H1 (cell line): Measurements from ENCODE around the gene COMMD7. TPM values are rescaled to one million over a fixed set of nuclear protein-coding genes. Genes with fewer than 3 reads are reported as not detected.

Experiments
- CTCF ChIA-PET: fragments of 300-600 bp; sonication (Branson Sonifier 250); formaldehyde crosslinking; loops from one replicate; lab custom pipeline; 2021; ENCODE audit not compliant: partially characterized antibody; lab: Charles Lee
- POLR2A ChIA-PET: fragments of 300-600 bp; sonication (Branson Sonifier 250); formaldehyde crosslinking; loops from one replicate; lab custom pipeline; 2021; ENCODE audit warnings: inconsistent platforms; ENCODE audit not compliant: partially characterized antibody; lab: Charles Lee
- DNase-seq, 2 experiments: peaks; one replicate each; pipeline versions ENCODE4 v3.0.0 to v3.0.0-alpha.2; 2010 to 2022; ENCODE audit warnings: low spot score in 2 of 2, low read depth in 1 of 2, mixed read lengths in 1 of 2
- FAIRE-seq: peaks from 2 replicates; lab custom pipeline; 2011; peaks lifted over from hg19 to GRCh38; lab: Jason Lieb, UNC
- H2AFZ ChIP-seq: 2 replicates; pipeline ENCODE4 v1.8.1; 2012; ENCODE audit warnings: low read length, inconsistent platforms
- H2AK5ac ChIP-seq: 2 replicates; pipeline ENCODE4 v1.6.1; 2013; ENCODE audit warnings: low read depth, low read length
- H2BK120ac ChIP-seq: replicated peaks from 2 replicates; pipeline ENCODE3; 2013; ENCODE audit warnings: low read depth, low read length, inconsistent platforms
- H2BK12ac ChIP-seq: 2 replicates; pipeline ENCODE4 v1.6.1; 2013; ENCODE audit warnings: low read depth, low read length
- H2BK15ac ChIP-seq: 2 replicates; pipeline ENCODE4 v1.6.1; 2013; ENCODE audit warnings: low read length
- H2BK20ac ChIP-seq: 2 replicates; pipeline ENCODE4 v1.6.1; 2013; ENCODE audit warnings: low read length
- H2BK5ac ChIP-seq: 2 replicates; pipeline ENCODE4 v1.6.1; 2013; ENCODE audit warnings: low read depth, low read length
- H3K14ac ChIP-seq: 2 replicates; pipeline ENCODE4 v1.6.1; 2013; ENCODE audit warnings: inconsistent platforms; ENCODE audit not compliant: insufficient read length
- H3K18ac ChIP-seq: 2 replicates; pipeline ENCODE4 v1.6.1; 2013; ENCODE audit warnings: low read length; ENCODE audit errors: extremely low read depth
- H3K23ac ChIP-seq: 2 replicates; pipeline ENCODE4 v1.6.1; 2013; ENCODE audit warnings: inconsistent platforms; ENCODE audit not compliant: insufficient read length
- H3K23me2 ChIP-seq: 2 replicates; pipeline ENCODE4 v1.6.1; 2013; ENCODE audit warnings: low read depth, low read length
- H3K27ac ChIP-seq: 2 replicates; pipeline ENCODE4 v1.6.1; 2011; ENCODE audit warnings: low read depth, low read length, inconsistent platforms
- H3K27me3 ChIP-seq, 4 experiments: replicated peaks in 1 of 4; 1 replicate in 1 of 4; 2 replicates in 3 of 4; pipeline versions ENCODE4 v1.6.1 to v1.8.1; 2011 to 2013; ENCODE audit warnings: low read length in 3 of 4, mild to moderate bottlenecking in 3 of 4, inconsistent platforms in 2 of 4, mixed read lengths in 2 of 4, moderate library complexity in 1 of 4; ENCODE audit not compliant: control insufficient read depth in 3 of 4, insufficient read depth in 3 of 4; ENCODE audit errors: extremely low read depth in 1 of 4
- H3K36me3 ChIP-seq, 4 experiments: 2 replicates each; pipeline versions ENCODE4 v1.6.1 to v1.8.1; 2011 to 2013; ENCODE audit warnings: mild to moderate bottlenecking in 4 of 4, low read length in 3 of 4, moderate library complexity in 2 of 4, control low read depth in 1 of 4, inconsistent platforms in 1 of 4; ENCODE audit not compliant: insufficient read depth in 4 of 4, control insufficient read depth in 2 of 4
- H3K4ac ChIP-seq: replicated peaks from 2 replicates; pipeline ENCODE3; 2013; ENCODE audit warnings: low read length, low read depth, mixed read lengths, inconsistent platforms; ENCODE audit not compliant: insufficient read length
- H3K4me1 ChIP-seq, 4 experiments: replicated peaks in 1 of 4; 1 replicate in 1 of 4; 2 replicates in 3 of 4; pipeline versions ENCODE4 v1.6.1 to v1.8.1; 2011 to 2013; ENCODE audit warnings: low read length in 3 of 4, inconsistent platforms in 2 of 4, mixed read lengths in 1 of 4; ENCODE audit not compliant: insufficient read depth in 4 of 4, control insufficient read depth in 3 of 4
- H3K4me2 ChIP-seq, 2 experiments: 2 replicates each; pipeline versions ENCODE4 v1.6.1 to v1.8.1; 2011 to 2013; ENCODE audit warnings: low read depth in 2 of 2, low read length in 2 of 2, control low read depth in 1 of 2, inconsistent platforms in 1 of 2, mild to moderate bottlenecking in 1 of 2; ENCODE audit not compliant: insufficient read depth in 1 of 2
- H3K4me3 ChIP-seq, 4 experiments: fragments of 200-600, 300-600 bp in 1 of 4; sonication (generic), shearing (Covaris generic), sonication (Bioruptor Twin) in 1 of 4; 2 replicates each; pipeline versions ENCODE4 v1.5.1 to v1.8.1; 2011 to 2016; ENCODE audit warnings: low read length in 4 of 4, low read depth in 3 of 4, control low read depth in 2 of 4, inconsistent platforms in 2 of 4, mild to moderate bottlenecking in 2 of 4, mixed read lengths in 1 of 4, moderate library complexity in 1 of 4; ENCODE audit not compliant: insufficient read depth in 2 of 4; ENCODE audit errors: extremely low read depth in 1 of 4
- H3K56ac ChIP-seq: replicated peaks from 2 replicates; pipeline ENCODE3; 2013; ENCODE audit warnings: low read depth, mild to moderate bottlenecking, mixed read lengths, low read length, inconsistent platforms; ENCODE audit not compliant: insufficient read length
- H3K79me1 ChIP-seq: 2 replicates; pipeline ENCODE4 v1.6.1; 2013; ENCODE audit warnings: low read depth, low read length, control low read depth
- H3K79me2 ChIP-seq, 2 experiments: 2 replicates each; pipeline versions ENCODE4 v1.6.1 to v1.8.1; 2012 to 2013; ENCODE audit warnings: low read length in 2 of 2, mild to moderate bottlenecking in 2 of 2, inconsistent platforms in 1 of 2; ENCODE audit not compliant: insufficient read depth in 2 of 2, control insufficient read depth in 1 of 2
- H3K9ac ChIP-seq, 4 experiments: replicated peaks in 1 of 4; 1 replicate in 1 of 4; 2 replicates in 3 of 4; pipeline versions ENCODE4 v1.6.1 to v1.8.1; 2011 to 2013; ENCODE audit warnings: low read depth in 3 of 4, low read length in 3 of 4, control low read depth in 2 of 4, mild to moderate bottlenecking in 2 of 4, moderate library complexity in 2 of 4, inconsistent platforms in 1 of 4; ENCODE audit errors: extremely low read depth in 1 of 4
- H3K9me3 ChIP-seq, 2 experiments: 2 replicates each; pipeline versions ENCODE4 v1.6.1 to v1.8.1; 2012 to 2013; ENCODE audit warnings: mild to moderate bottlenecking in 2 of 2, moderate library complexity in 2 of 2, control low read depth in 1 of 2, inconsistent platforms in 1 of 2, low read depth in 1 of 2, low read length in 1 of 2, mixed read lengths in 1 of 2; ENCODE audit not compliant: insufficient read depth in 2 of 2
- H4K20me1 ChIP-seq, 2 experiments: replicated peaks in 1 of 2; 2 replicates each; pipeline versions ENCODE3 to v1.8.1; 2011 to 2013; ENCODE audit warnings: inconsistent platforms in 2 of 2, low read length in 2 of 2, mild to moderate bottlenecking in 1 of 2; ENCODE audit not compliant: insufficient read depth in 2 of 2, control insufficient read depth in 1 of 2
- H4K5ac ChIP-seq: 2 replicates; pipeline ENCODE4 v1.6.1; 2013; ENCODE audit warnings: low read length, low read depth, mixed read lengths, inconsistent platforms; ENCODE audit not compliant: insufficient read length
- H4K8ac ChIP-seq: 2 replicates; pipeline ENCODE4 v1.8.0; 2013; ENCODE audit warnings: mild to moderate bottlenecking, moderate library complexity, low read length, inconsistent platforms; ENCODE audit not compliant: insufficient read depth; ENCODE audit errors: extremely low read depth
- H4K91ac ChIP-seq: replicated peaks from 2 replicates; pipeline ENCODE3; 2013; ENCODE audit warnings: low read length, mixed read lengths, inconsistent platforms; ENCODE audit not compliant: insufficient read length
- BRCA1 ChIP-seq: IDR thresholded peaks from 2 replicates; pipeline ENCODE4 v1.6.1; 2012; ENCODE audit warnings: low read depth, low read length, improper control_type of control experiment
- CREB1 ChIP-seq: IDR thresholded peaks from 2 replicates; pipeline ENCODE4 v1.6.1; 2012; ENCODE audit warnings: inconsistent platforms
- JUND ChIP-seq: IDR thresholded peaks from 2 replicates; pipeline ENCODE4 v1.6.1; 2011; ENCODE audit warnings: mild to moderate bottlenecking, improper control_type of control experiment, low read length
- KDM5A ChIP-seq: fragments of 200-600 bp; IDR thresholded peaks from 2 replicates; pipeline ENCODE4 v1.7.1; 2012; ENCODE audit warnings: mild to moderate bottlenecking, low read length, inconsistent platforms, mixed read lengths
- PHF8 ChIP-seq: fragments of 200-600 bp; sonication (generic); conservative IDR thresholded peaks from 2 replicates; pipeline ENCODE4 v1.7.1; 2012; ENCODE audit warnings: low read depth, mild to moderate bottlenecking, inconsistent platforms, low read length, moderate library complexity
- RNF2 ChIP-seq: fragments of 200-900, 300-1000 bp; sonication (generic); IDR thresholded peaks from 2 replicates; pipeline ENCODE4 v1.7.1; 2016; ENCODE audit warnings: borderline replicate concordance, low read depth, mild to moderate bottlenecking, antibody characterized with exemption, low read length; ENCODE audit not compliant: poor library complexity, severe bottlenecking; ENCODE audit errors: missing control alignments
- SIRT6 ChIP-seq: IDR thresholded peaks from one replicate; pipeline ENCODE4 v1.7.1; 2012; ENCODE audit warnings: low read length, inconsistent platforms
- SP2 ChIP-seq: IDR thresholded peaks from 2 replicates; pipeline ENCODE4 v1.6.1; 2012; ENCODE audit warnings: mild to moderate bottlenecking, low read length, inconsistent platforms
- SRF ChIP-seq: IDR thresholded peaks from 2 replicates; pipeline ENCODE4 v1.6.1; 2011; ENCODE audit warnings: mild to moderate bottlenecking, low read depth, low read length, moderate library complexity
- TAF1 ChIP-seq: IDR thresholded peaks from 2 replicates; pipeline ENCODE4 v1.6.1; 2011; ENCODE audit warnings: mild to moderate bottlenecking, low read depth, low read length
- TAF7 ChIP-seq: optimal IDR thresholded peaks from 2 replicates; pipeline ENCODE3; 2011; ENCODE audit warnings: low read depth, mild to moderate bottlenecking, inconsistent platforms, low read length, moderate library complexity, borderline replicate concordance
- YY1 ChIP-seq: IDR thresholded peaks from 2 replicates; pipeline ENCODE4 v1.6.1; 2011; ENCODE audit warnings: low read depth, mild to moderate bottlenecking, low read length
- WGBS, 2 experiments: shearing (Covaris generic) in 1 of 2; methylation state at CpG; one replicate each; pipeline versions ENCODE4 v1.1.6 to v1.1.7; 2013 to 2015; ENCODE audit warnings: low lambda C conversion rate in 2 of 2, mixed read lengths in 2 of 2, inconsistent platforms in 1 of 2, low coverage in 1 of 2, missing lambda C conversion rate in 1 of 2; ENCODE audit not compliant: insufficient replicate concordance in 2 of 2, insufficient coverage in 1 of 2, insufficient read length in 1 of 2; ENCODE audit errors: extremely low coverage in 1 of 2, missing lambda C conversion rate in 1 of 2; 5-methylcytosine and 5-hydroxymethylcytosine counted together
- polyA plus RNA-seq, 7 experiments: library from polyadenylated mRNA; depleted of rRNA in 3 of 7; stranded (reverse) in 5 of 7; unstranded in 2 of 7; fragments of >200 nt in 5 of 7; fragments of 200-250 nt in 2 of 7; gene quantifications; 1 replicate in 5 of 7; 2 replicates in 1 of 7; 4 replicates in 1 of 7; pipeline versions ENCODE4 v1.2.1 to v1.2.3, GENCODE V29; 2011 to 2013; ENCODE audit warnings: missing spikeins in 2 of 7, mixed read lengths in 2 of 7
- total RNA-seq: library from RNA; stranded (reverse); fragmentation: NEBNext Ultra II Directional; extraction: Animal tissue kit (Norgen Biotek cat#: 25700); gene quantifications from 2 replicates; pipeline ENCODE4 v1.2.1, GENCODE V29; 2021
- TF ChIP-seq, protein P1 (sequence below): IDR thresholded peaks from 2 replicates; pipeline ENCODE4 v1.6.1; 2012; ENCODE audit warnings: inconsistent platforms

Gene COMMD7
- total and polyA plus RNA-seq, 2 of the 8 experiments (the other 6 are each of a cell fraction or from before 2014, with no cell fraction given): 39.4 to 48.9 TPM

DNA sequence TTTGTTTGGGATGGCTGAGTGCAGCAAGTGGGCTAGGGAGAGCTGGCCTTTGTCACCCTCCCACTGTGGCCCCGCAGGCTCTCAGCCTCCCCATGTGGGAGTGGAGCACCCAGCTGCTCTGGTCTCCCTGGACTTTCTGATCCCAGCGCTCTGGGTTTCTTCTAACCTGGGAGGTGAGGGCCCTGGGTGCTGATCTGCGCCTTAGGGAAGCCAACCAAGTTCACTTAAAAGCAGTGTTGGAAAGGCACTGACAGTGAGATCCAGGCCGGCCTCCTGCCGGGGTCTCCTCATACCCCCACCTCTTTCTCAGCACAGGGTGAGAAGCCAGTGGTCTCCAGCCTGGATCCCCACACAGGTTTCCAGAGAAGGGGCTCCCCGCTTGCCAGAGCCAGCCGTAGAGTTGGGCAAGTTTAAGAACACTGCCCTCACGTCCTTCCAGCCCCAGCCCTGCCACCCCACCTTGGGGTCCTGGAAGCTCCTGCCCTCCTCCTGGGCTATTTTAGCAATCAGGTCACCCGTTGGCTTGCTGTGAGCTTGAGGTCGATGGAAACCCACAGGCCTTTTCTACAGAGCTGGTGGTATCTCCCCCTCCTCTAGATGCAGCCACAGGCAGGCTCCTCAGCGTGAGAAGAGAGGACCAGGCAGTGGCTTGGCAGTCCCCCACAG is 79.1 kb downstream of the COMMD7 start:
- H3K14ac ChIP-seq: no peak overlapping the region
- no peak overlapping the region for H2BK12ac ChIP-seq
- peak overlapping the region; percentile 14; the same call in 1 of the 2 replicates for H4K8ac ChIP-seq
- no peaks in the 10 kb centered on the region; a peak in 1 of 7 replicates for H3K27me3 ChIP-seq
- no peak overlapping the region for H4K5ac ChIP-seq
- no peak overlapping the region for H2BK20ac ChIP-seq
- no peaks in the 10 kb centered on the region for H3K9me3 ChIP-seq
- no peaks in the 10 kb centered on the region for H4K20me1 ChIP-seq
- H3K79me1 ChIP-seq: no peaks in the 10 kb centered on the region
- no peak overlapping the region for H3K27ac ChIP-seq
- FAIRE-seq (no peak), DNase-seq (no peak)
- H2BK120ac ChIP-seq: no peak overlapping the region
- no peak overlapping the region for H2AK5ac ChIP-seq
- no peak overlapping the region for H3K56ac ChIP-seq
- H3K4ac ChIP-seq: no peak overlapping the region
- 0 out of 2 replicates have a peak overlapping the region, but pooled peaks have one; percentile 46 for H2BK15ac ChIP-seq
- H3K79me2 ChIP-seq: no peaks in the 10 kb centered on the region
- CTCF ChIA-PET: interaction anchor here (0.9 to 9.4 kb wide), 12 partner anchors 9 to 281 kb away, joined by 3 to 85 read pairs (median 4); partner anchors contain the start of gene C20orf203
- H3K23me2 ChIP-seq: no peaks in the 10 kb centered on the region
- H3K4me2 ChIP-seq: no peak overlapping the region
- H3K36me3 ChIP-seq: no peaks in the 10 kb centered on the region
- H2BK5ac ChIP-seq: no peak overlapping the region
- peaks cover 0 to 3% (median 1%) of the 10 kb centered on the region in 4 experiments; a peak in 5 of 7 replicates for H3K4me1 ChIP-seq
- POLR2A ChIA-PET: interaction anchor here (1.6 kb wide), 1 partner anchor 8 kb away, joined by 3 read pairs; no protein-coding TSS in a partner anchor
- H3K9ac ChIP-seq: no peak overlapping the region
- H3K18ac ChIP-seq: no peak overlapping the region
- no peak overlapping the region for H3K4me3 ChIP-seq
- no peak overlapping the region for H2AFZ ChIP-seq
- WGBS, 2 experiments: 93% methylated on average over 10 of the region's 11 CpGs; no CpG with 5 or more reads in 1 of the 2 experiments
- H3K23ac ChIP-seq: no peak overlapping the region
- H4K91ac ChIP-seq: no peak overlapping the region
- TF ChIP-seq, protein P1, sequence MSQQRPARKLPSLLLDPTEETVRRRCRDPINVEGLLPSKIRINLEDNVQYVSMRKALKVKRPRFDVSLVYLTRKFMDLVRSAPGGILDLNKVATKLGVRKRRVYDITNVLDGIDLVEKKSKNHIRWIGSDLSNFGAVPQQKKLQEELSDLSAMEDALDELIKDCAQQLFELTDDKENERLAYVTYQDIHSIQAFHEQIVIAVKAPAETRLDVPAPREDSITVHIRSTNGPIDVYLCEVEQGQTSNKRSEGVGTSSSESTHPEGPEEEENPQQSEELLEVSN: no peak
- no peak for TF ChIP-seq SRF
- no peak for TF ChIP-seq BRCA1
- TF ChIP-seq JUND: no peak
- TF ChIP-seq SP2: no peak
- TF ChIP-seq YY1: no peak
- no peak for TF ChIP-seq PHF8
- no peak for TF ChIP-seq KDM5A
- no peak for TF ChIP-seq TAF1
- no peak for TF ChIP-seq SIRT6
- no peak for TF ChIP-seq TAF7
- TF ChIP-seq RNF2: no peak
- no peak for TF ChIP-seq CREB1
